Activated T-cell treated with anti-CD3 and anti-CD28 coated beads for 4 hours (primary cell): ENCODE measurements around the gene CLDN8.

Source experiments
- DNase-seq: peaks from one replicate; pipeline ENCODE4 v3.0.0-alpha.2; 2020

CLDN8 gene

GRCh38 chr21:30200000-30200399, 15.9 kb downstream of the CLDN8 start:
- no peak for DNase-seq

DNA sequence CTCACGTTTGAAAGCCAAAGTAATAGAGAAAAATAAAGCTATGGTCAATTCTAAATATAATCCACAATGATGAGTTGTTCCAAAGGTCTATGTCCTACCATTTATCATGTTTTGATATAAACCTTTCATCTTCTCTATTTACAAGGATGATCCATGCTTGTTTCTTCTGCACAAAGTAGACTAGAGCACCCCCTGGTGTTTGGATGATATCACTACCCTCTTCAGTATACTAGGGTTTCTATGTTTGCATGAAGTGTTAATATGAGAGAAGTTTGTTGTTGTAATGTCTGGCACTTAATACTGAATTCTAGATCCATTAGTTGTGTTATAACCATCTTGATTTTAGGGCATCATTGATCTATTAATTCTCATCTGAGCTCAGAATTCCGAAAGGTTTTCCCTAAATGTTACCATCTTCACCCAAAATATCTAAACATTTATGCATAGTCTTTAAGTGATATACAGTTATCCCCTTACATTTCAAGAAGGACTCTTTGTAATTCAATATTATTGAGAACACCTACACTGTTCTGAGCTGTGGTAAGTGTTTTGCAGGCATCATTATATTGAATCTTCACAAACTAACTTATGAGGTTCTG, 21.1 kb downstream of the CLDN8 start:
- no peak for DNase-seq

GRCh38 chr21:30193201-30193600, 22.7 kb downstream of the CLDN8 start:
- DNase-seq: no peak

- DNase-seq: no peak
These were observed 25.3 kb downstream of the CLDN8 start for GRCh38 chr21:30190554-30190953.

DNA sequence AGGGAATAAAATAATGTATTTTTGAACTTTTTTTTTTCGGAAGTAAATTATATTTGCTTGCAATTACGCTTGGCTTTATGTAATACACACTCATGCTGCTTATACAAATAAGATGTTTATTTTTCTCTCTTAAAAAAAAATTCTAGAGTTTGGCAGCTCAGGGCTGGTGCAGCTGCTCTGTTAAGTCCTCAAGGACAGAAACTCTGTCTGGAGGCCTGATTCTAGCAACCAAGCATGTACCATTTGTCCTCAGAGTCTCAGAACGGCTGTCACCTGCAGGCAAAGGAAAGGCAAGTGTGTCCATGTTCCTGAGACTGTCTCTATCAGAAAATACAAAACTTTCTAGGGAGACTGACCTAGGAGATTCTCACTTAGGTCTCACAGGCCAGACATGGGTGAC, 26.1 kb downstream of the CLDN8 start:
- no peak for DNase-seq

DNA sequence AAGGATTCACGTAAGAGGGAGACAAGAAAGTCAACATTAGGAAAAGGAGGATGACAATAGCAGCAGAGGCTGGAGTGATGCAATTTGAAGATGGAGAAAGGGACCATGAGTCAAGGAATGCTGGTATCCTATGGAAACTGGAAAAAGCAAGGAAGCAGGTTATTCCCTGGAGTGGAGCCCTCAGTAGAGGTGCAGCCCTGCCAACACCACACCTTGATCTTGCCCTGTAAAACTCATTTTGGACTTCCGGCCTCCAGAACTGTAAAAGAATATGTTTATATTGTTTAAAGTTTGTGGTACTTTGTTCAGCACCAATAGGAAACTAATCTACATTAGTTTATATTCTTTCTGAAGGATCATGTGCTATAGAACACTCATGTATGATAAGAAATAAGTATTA, 29.7 kb downstream of the CLDN8 start:
- no peak for DNase-seq

GRCh38 chr21:30168086-30168485, 47.8 kb downstream of the CLDN8 start:
- DNase-seq: no peak

- no peak for DNase-seq
These were observed 49.2 kb downstream of the CLDN8 start, which contains the start of gene CLDN17 for GRCh38 chr21:30166705-30167104. Gene CLDN17, minus strand, starts transcription at chr21:30166805. Its CDS starts 188 bp downstream, at chr21:30166617.

GRCh38 chr21:30166171-30166570, 49.7 kb downstream of the CLDN8 start:
- no peak for DNase-seq

DNA sequence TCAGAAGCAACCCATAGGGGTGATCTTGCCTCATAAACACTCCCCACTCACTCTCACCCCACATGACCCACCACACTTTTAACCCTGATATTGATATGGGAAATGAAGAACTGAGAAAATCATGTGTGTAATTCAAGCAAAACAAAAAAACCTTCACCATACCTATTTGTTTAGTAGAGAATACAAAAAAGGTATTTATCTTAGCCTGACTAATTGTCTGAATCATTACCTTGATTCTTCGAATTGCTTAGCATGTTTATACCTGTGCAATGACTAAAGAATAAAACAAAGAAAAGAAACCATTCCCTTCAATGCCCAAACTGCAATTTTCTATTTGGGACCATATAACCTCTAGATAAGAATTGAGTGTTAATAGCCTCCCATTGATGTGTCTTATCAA, 51.1 kb downstream of the CLDN8 start:
- DNase-seq: no peak
